AG20443 (cell line): ENCODE results near the gene FXN.

Source experiments
- DNase-seq: peaks from one replicate; pipeline ENCODE4 v3.0.0; 2012; ENCODE audit warnings: low spot score, mixed read lengths

The FXN gene

GRCh38 chr9:69141851-69142250 lies 106.3 kb downstream of the FXN start:
- DNase-seq: peak; percentile 0

- DNase-seq: peak; percentile 0
Observed at GRCh38 chr9:69143291-69143690, 107.7 kb downstream of the FXN start.

- DNase-seq: peak; percentile 25
Observed at GRCh38 chr9:69145144-69145715, 109.7 kb downstream of the FXN start.

GRCh38 chr9:69147041-69147834 lies 111.7 kb downstream of the FXN start:
- DNase-seq: no peak

- peak; percentile 50 for DNase-seq
Observed at GRCh38 chr9:69149321-69149807, 113.8 kb downstream of the FXN start.
